ENCODE results near the gene VAV2.

VAV2 gene

GRCh38 chr9:133795049-133795448 is 197.1 kb downstream of the VAV2 start:
- no peak for DNase-seq (ENCODE audit: low spot score)

DNA sequence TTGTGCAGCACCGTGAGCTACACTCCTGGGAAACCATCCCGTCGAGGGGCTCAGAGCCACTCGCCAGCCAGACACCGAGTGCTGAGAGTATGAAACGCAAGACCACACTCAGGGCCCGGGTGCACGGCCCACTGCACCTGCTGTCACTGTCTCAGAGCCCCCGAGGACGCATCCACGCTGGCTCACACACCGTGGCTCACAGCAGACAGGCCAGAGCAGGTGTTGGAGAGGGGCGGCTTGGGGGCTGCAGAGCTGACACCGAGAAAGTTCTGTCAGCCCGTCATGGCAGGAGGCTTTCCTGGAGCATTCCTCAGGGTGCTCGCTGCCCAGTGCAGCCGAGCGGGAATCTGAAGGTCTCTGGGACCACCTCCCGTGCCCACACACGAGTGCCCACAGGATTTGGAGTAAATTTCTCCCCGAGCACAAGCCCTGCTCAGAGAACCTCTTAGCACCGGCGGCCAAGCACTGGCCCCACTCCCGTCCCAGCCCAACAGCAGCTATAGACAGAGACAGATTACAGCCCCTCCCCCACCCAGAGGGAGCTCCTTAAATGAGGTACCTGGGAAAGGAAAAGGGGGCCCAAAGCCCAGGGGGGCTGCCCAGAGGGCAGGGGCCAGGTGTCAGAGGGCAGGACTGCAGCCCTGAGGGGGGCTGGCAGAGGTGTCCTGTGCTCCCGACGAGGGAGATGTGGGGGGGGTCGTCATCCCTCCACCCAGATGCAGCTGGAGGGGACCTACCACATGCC is 197.9 kb downstream of the VAV2 start:
- no peak for DNase-seq (ENCODE audit: low spot score)

DNA sequence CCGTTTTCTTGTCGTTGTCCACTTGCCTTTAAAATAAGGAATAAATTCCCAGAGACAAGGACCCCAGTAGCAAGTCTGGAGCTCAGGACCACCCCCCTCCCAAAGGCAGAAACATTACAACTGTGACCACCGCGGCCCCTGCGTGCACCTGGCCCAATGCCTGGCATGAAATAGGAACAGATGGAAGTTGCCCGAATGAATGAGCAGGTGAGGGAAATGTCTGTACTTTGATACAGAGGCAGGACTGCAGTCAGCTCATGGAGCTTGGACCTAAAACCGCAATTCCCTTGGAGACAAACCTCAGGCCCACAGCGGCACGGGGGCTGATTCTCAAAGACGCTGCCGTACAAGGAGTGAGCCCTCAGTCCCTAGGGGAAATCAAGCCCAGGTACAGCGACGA is 198.7 kb downstream of the VAV2 start:
- no peak for DNase-seq (ENCODE audit: low spot score)

DNA sequence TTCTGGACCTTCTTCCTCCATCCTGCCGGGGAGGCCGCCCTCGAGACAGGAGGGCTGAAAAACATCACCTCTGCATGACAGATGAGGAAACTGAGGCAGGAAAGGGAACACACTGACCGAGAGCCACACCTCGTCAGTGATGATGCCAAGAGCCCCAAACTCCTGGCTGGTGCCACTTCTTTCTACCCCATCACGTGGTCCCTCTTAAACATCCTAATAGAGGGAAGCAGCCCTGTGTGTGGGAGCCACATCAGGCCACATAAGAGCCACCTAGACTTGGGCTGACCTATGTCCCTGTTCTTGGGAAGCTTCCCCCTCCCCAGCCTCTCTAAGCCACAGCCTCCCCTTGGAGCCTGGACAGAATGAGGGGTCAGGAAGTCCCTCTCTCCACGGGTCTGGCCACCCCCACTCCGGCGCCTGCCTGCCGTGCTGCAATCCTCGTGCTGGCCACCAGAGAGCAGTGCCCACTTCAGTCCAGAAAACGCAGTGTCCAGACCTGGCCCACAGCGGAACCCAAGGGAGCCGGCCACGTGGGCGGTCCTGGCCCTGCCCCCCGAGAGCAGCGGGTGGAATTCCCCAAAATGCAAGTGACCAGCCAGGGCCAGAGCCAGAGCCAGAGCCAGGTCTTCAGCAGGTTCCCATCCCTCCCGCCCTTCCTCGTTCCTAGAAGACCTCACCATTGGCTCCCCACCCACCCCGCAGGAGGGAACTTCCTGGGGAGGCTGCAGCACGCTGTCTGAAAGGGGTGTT is 199.2 kb downstream of the VAV2 start:
- DNase-seq (ENCODE audit: low spot score), result peak; percentile 92

DNA sequence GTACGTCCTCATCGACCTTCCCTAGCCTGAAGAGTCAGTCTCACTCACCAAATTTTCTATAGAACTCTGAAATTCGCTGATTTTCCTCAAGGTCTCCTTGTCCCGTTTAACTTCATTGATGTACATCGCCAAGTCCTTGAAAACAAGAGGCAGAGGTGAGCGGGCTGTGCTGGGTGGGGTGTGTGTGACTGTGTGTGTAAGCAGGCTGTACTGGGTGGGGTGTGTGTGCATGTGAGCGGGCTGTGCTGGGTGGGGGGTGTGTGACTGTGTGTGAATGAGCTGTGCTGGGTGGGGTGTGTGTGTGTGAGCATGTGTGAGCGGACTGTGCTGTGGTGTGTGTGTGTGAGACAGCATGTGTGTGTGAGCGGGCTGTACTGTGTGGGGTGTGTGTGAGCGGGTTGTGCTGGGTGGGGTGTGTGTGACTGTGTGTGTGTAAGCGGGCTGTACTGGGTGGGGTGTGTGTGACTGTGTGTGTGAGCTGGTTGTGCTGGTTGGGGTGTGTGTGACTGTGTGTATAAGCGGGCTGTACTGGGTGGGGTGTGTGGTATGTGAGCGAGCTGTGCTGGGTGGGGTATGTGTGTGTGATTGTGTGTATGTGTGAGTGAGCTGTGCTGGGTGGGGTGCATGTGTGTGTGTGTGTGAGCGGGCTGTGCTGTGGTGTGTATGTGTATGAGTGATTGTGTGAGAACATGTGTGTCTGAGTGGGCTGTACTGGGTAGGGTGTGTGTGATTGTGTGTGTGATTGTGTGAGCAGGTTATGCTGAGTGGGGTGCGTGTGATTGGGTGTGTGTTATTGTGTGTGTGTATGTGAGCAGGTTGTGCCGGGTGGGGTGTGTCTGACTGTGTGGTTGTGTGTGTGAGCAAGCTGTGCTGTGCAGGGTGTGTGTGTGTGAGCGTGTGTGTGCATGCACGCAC is 200.1 kb downstream of the VAV2 start:
- DNase-seq (ENCODE audit: low spot score), result no peak

DNA sequence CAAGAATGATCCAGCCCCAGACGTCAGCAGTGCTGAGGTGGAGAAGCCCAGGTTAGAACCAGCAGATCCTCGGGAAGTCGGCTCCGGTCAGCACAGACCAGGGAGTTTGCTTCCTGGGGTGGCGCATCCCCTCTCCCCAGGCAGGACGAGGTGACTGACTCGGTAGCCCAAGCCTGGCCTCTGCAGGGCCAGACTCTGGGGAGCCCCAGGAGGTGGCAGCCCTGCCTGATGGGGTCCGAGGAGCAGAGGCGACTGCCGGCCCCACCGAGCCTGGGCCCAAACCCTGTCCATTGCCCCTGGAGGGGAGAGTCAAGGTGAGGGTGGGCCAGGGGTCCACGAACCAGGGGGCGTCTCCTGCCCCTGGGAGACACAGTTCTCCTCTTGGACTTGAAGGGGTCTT is 201.1 kb downstream of the VAV2 start:
- DNase-seq (ENCODE audit: low spot score), result no peak

- no peak for DNase-seq (ENCODE audit: low spot score)
Measured at GRCh38 chr9:133789778-133790177, 202.3 kb downstream of the VAV2 start.

GRCh38 chr9:133788819-133789717 is 203.1 kb downstream of the VAV2 start:
- no peak for DNase-seq (ENCODE audit: low spot score)

DNA sequence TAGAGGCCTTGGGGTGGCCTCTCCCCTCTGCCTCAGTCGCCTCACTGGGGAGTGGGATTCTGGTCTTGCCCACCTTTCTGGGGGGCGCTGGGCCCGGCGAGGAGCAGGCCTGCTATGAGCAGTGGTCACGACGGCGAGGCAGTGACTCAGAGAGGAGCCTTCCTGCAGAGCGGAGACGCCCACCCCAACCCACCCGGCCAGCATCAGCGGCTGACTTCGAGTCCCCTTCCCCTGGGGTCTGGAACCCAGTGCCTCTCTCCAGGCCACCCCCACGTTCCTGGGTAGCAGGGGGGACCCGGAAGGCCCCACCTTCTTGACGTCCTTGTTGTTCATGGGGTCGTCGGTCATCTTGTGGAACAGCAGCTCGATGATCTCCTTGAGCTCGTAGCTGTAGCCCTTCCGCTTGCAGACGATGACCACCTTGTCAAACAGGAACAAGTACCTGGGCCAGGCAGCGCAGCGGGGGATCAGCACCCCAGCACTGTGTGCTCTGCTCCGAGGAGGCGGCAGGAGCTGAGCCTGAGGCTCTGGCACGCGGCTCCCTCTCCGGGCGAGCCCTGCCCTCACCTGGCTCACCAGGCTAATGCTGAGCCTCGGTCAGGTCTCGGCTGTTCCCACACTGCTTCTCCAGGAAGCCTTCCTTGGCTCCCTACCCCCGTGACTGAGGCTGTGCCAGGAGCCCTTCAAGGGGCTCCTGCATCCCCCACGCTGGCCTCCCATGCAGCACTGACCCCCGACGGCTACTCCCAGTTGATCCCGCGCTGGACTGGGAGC is 203.9 kb downstream of the VAV2 start:
- DNase-seq (ENCODE audit: low spot score), result no peak

GRCh38 chr9:133787754-133788025 is 204.4 kb downstream of the VAV2 start:
- no peak for DNase-seq (ENCODE audit: low spot score)

- no peak for DNase-seq (ENCODE audit: low spot score)
Measured at GRCh38 chr9:133786907-133787753, 205.0 kb downstream of the VAV2 start.

- no peak for DNase-seq (ENCODE audit: low spot score)
Measured at GRCh38 chr9:133786371-133786753, 205.8 kb downstream of the VAV2 start.

- DNase-seq (ENCODE audit: low spot score), result no peak
Measured at GRCh38 chr9:133785753-133786370, 206.3 kb downstream of the VAV2 start.

DNA sequence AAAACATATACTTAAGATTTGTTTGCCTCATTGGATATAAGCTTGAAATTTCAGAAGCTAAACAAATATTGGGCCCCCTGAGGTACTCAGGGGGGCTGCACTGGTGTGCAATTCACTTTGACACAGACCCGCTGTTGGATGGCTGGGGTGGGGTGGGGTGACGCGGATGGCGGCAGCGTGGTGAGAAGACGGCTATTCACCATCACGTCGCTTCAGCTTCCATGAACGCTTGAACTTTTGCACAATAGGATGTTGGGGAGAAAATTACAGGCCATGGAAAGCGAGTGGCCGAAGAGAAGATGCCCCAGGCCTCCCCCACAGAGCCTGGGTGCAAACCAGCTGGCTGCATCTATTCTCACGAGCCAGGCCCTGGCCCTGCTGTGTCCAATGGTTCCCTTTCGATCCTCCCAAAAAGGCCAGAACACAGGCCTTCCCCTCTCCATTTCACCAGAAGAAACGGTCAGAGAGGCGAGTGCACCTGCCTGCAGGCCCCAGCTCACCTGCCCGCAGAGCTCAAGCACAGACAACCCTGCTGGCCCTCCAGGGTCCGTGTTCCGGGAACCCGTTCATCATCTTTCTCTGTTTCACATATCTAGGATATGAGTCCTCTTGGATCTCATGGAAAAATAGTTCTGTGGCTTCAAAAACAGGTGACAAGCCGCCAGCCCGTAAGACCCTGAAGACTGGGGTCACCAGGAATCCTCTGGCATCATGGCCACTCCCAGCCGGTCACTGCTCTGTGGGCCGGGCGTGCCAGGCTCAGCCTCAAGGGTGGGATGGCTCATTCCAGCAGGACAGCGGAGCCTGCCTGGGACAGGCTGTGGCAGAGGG is 207.2 kb downstream of the VAV2 start:
- no peak for DNase-seq (ENCODE audit: low spot score)

DNA sequence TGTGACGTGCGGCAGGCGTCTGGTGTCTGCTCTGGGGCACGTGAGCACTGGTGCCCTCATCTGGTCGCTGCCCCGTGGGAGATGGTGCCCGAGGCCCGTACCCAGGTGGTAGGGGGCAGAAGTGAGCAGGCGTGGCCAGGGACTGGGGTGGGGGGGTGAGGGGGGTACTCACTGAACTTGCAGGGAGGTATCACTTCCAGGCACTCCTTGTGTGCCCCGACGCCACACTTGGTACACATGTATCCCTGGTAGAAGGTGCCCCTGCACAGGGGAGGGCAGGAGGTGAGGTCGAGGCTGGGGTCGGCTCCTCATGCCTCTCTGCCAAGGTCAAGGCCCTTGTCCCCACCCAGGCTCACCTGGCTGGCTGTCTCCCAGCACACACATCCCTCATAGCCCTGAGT is 208.8 kb downstream of the VAV2 start:
- DNase-seq (ENCODE audit: low spot score), result no peak

DNA sequence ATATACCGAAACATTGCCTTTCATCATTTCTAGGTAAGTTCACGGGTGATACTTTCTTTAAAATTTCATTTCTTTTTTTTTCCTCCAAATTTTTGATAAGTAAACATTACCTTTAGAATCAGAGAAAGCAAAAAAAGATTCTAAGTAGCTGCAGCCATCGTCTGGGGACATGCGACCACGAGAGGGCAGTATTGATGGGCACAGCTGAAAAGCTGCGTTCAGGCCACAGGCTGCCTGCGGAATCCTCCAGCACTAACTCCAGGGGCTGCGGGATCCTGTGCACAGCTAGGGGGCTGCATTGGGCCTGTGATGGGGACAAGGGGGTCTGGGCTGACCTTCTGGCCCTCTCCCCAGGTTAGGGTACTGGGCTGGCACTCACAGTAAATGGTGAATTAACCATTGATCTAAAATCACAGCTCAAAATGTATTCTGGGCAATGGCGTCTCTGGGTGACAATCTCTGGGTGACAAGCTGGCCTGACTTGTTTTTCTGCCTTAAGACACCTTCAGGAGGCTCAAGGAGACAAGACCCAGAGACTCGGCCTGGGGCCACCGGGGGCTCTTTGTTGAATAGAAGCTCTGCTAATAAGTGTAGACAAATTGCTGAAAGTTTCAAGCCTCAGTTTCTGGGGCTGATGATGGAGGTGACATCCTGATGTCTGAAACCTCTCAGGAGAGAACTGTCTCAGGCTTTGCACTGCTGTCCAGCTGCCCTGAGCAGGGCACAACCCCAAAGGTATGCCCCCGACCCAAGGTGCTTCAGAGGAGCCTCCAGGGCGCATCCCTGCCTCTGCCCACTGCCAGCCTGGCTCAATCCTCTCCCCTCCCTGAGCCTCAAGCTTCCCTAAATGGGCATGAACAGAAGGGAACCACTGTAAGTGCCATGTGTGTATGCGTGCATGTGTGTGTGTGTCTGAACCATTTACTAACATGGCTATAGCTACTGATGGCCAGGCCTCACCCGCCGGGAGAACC is 209.7 kb downstream of the VAV2 start:
- DNase-seq (ENCODE audit: low spot score), result peak; percentile 88

- no peak for DNase-seq (ENCODE audit: low spot score)
Measured at GRCh38 chr9:133781828-133782135, 210.3 kb downstream of the VAV2 start.

Data from hepatic stellate cell (primary cell).